Neural cell (in vitro differentiated cells): ENCODE data around the gene RIN3. TPM values are rescaled to one million over a fixed set of nuclear protein-coding genes. Genes with fewer than 3 reads are reported as not detected.
A peak's percentile ranks its signal among the peaks of the same experiment; 100 is the strongest.

Source experiments
- H2AFZ ChIP-seq: fragments of 200-600, 300-800 bp; sonication (generic), shearing (Covaris generic); 2 replicates; pipeline ENCODE4 v1.6.0; 2014; ENCODE audit warnings: low read depth, mild to moderate bottlenecking, antibody characterized with exemption, low read length, moderate library complexity
- H3F3A ChIP-seq: fragments of 200-600 bp; shearing (Covaris generic); 2 replicates; pipeline ENCODE4 v1.6.1; 2016; ENCODE audit warnings: mild to moderate bottlenecking, moderate library complexity, mixed read lengths, antibody characterized with exemption, low read length; ENCODE audit not compliant: insufficient read depth, poor library complexity, severe bottlenecking
- H3K27ac ChIP-seq: fragments of 200-600, 300-800 bp; sonication (generic), shearing (Covaris generic); 2 replicates; pipeline ENCODE4 v1.5.1; 2014; ENCODE audit warnings: mild to moderate bottlenecking, low read length, moderate library complexity
- H3K27me3 ChIP-seq: fragments of 300-800, 200-600 bp; sonication (generic), shearing (Covaris generic); 2 replicates; pipeline ENCODE4 v1.6.0; 2014; ENCODE audit warnings: mild to moderate bottlenecking, low read depth, low read length, moderate library complexity; ENCODE audit not compliant: insufficient read depth
- H3K36me3 ChIP-seq: fragments of 300-800, 200-600 bp; sonication (generic), shearing (Covaris generic); 2 replicates; pipeline ENCODE4 v1.5.1; 2014; ENCODE audit warnings: mild to moderate bottlenecking, antibody characterized with exemption, low read length, moderate library complexity; ENCODE audit not compliant: insufficient read depth
- H3K4me2 ChIP-seq: fragments of 300-800, 200-600 bp; sonication (generic), shearing (Covaris generic); 2 replicates; pipeline ENCODE4 v1.6.0; 2014; ENCODE audit warnings: mild to moderate bottlenecking, low read length
- H3K4me3 ChIP-seq: fragments of 300-800, 200-600 bp; sonication (generic), shearing (Covaris generic); 2 replicates; pipeline ENCODE4 v1.5.1; 2014; ENCODE audit warnings: mild to moderate bottlenecking, low read length, moderate library complexity
- H3K79me2 ChIP-seq: fragments of 200-600 bp; shearing (Covaris generic); replicated peaks from 2 replicates; pipeline ENCODE4 v1.6.0; 2014; ENCODE audit warnings: mild to moderate bottlenecking, low read length, moderate library complexity; ENCODE audit not compliant: insufficient read depth
- H3K9ac ChIP-seq: fragments of 300-800, 200-600 bp; sonication (generic), shearing (Covaris generic); 2 replicates; pipeline ENCODE4 v1.6.1; 2016; ENCODE audit warnings: mild to moderate bottlenecking, low read length, mixed read lengths
- H3K9me2 ChIP-seq: fragments of 200-600 bp; shearing (Covaris generic); 2 replicates; pipeline ENCODE4 v1.6.1; 2016; ENCODE audit warnings: mild to moderate bottlenecking, low read length, mixed read lengths; ENCODE audit not compliant: insufficient read depth
- H3K9me3 ChIP-seq: fragments of 200-600, 300-800 bp; sonication (generic), shearing (Covaris generic); 2 replicates; pipeline ENCODE4 v1.6.1; 2016; ENCODE audit warnings: mild to moderate bottlenecking, mixed run types, low read length, moderate library complexity, mixed read lengths
- H4K20me1 ChIP-seq: fragments of 200-600 bp; shearing (Covaris generic); 2 replicates; pipeline ENCODE4 v1.6.1; 2016; ENCODE audit warnings: mild to moderate bottlenecking, mixed run types; ENCODE audit not compliant: insufficient read depth
- EP300 ChIP-seq: fragments of 450-650 bp; conservative IDR thresholded peaks from 2 replicates; pipeline ENCODE4 v1.6.1; 2014; ENCODE audit warnings: antibody characterized with exemption, mild to moderate bottlenecking, moderate library complexity; ENCODE audit not compliant: poor library complexity, severe bottlenecking
- EZH2 ChIP-seq: fragments of 200-600, 300-800 bp; shearing (Covaris generic), sonication (generic); IDR thresholded peaks from 2 replicates; pipeline ENCODE4 v1.6.1; 2014; ENCODE audit warnings: antibody characterized with exemption, low read length, borderline replicate concordance, mild to moderate bottlenecking; ENCODE audit not compliant: insufficient read depth, poor library complexity, severe bottlenecking
- MXI1 ChIP-seq: fragments of 450-650 bp; conservative IDR thresholded peaks from 2 replicates; pipeline ENCODE4 v1.6.1; 2014; ENCODE audit warnings: antibody characterized with exemption, mild to moderate bottlenecking; ENCODE audit not compliant: poor library complexity, severe bottlenecking
- POLR2AphosphoS5 ChIP-seq: IDR thresholded peaks from 2 replicates; pipeline ENCODE4 v1.6.1; 2012
- RAD21 ChIP-seq: fragments of 450-650 bp; conservative IDR thresholded peaks from 2 replicates; pipeline ENCODE4 v1.6.1; 2014; ENCODE audit warnings: antibody characterized with exemption, mild to moderate bottlenecking, moderate library complexity
- REST ChIP-seq: IDR thresholded peaks from 2 replicates; pipeline ENCODE4 v1.6.1; 2012; ENCODE audit warnings: borderline replicate concordance
- SMC3 ChIP-seq: fragments of 450-650 bp; conservative IDR thresholded peaks from 2 replicates; pipeline ENCODE4 v1.6.1; 2014; ENCODE audit warnings: antibody characterized with exemption, mild to moderate bottlenecking, moderate library complexity; ENCODE audit not compliant: poor library complexity
- TAF1 ChIP-seq: IDR thresholded peaks from 2 replicates; pipeline ENCODE4 v1.6.1; 2012; ENCODE audit warnings: low read depth
- polyA plus RNA-seq: library from polyadenylated mRNA; depleted of rRNA; stranded (reverse); fragments of >200 nt; gene quantifications from 2 replicates; pipeline ENCODE4 v1.2.3, GENCODE V29; 2014
- TF ChIP-seq, protein P1 (sequence below): fragments of 450-650 bp; IDR thresholded peaks from 2 replicates; pipeline ENCODE4 v1.5.1; 2014; ENCODE audit warnings: antibody characterized with exemption, mild to moderate bottlenecking, moderate library complexity; ENCODE audit not compliant: poor library complexity, severe bottlenecking

The RIN3 gene
- polyA plus RNA-seq, 1 donor from 2014 or later = not detected

- no peaks in the 10 kb centered on the region for H3K79me2 ChIP-seq
- no peaks in the 10 kb centered on the region for H3K9me3 ChIP-seq
- H2AFZ ChIP-seq = no peak overlapping the region
- no peaks in the 10 kb centered on the region for H3F3A ChIP-seq
- no peaks in the 10 kb centered on the region for H4K20me1 ChIP-seq
- H3K27ac ChIP-seq = peak overlapping the region; percentile 70
- no peaks in the 10 kb centered on the region for H3K9me2 ChIP-seq
- H3K9ac ChIP-seq = peak overlapping the region; percentile 32
- peak overlapping the region; percentile 57 for H3K4me3 ChIP-seq
- peak overlapping the region; percentile 53 for H3K4me2 ChIP-seq
- no peaks in the 10 kb centered on the region for H3K36me3 ChIP-seq
- TF ChIP-seq SMC3 = no peak
- TF ChIP-seq POLR2AphosphoS5 = peak; percentile 76
- peak; percentile 36 for TF ChIP-seq REST
- TF ChIP-seq TAF1 = no peak
- peak; percentile 86 for TF ChIP-seq EP300
- TF ChIP-seq, protein P1, sequence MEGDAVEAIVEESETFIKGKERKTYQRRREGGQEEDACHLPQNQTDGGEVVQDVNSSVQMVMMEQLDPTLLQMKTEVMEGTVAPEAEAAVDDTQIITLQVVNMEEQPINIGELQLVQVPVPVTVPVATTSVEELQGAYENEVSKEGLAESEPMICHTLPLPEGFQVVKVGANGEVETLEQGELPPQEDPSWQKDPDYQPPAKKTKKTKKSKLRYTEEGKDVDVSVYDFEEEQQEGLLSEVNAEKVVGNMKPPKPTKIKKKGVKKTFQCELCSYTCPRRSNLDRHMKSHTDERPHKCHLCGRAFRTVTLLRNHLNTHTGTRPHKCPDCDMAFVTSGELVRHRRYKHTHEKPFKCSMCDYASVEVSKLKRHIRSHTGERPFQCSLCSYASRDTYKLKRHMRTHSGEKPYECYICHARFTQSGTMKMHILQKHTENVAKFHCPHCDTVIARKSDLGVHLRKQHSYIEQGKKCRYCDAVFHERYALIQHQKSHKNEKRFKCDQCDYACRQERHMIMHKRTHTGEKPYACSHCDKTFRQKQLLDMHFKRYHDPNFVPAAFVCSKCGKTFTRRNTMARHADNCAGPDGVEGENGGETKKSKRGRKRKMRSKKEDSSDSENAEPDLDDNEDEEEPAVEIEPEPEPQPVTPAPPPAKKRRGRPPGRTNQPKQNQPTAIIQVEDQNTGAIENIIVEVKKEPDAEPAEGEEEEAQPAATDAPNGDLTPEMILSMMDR = no peak
- TF ChIP-seq MXI1 = no peak
- TF ChIP-seq EZH2 = no peak
- peak; percentile 21 for TF ChIP-seq RAD21
- no peaks in the 10 kb centered on the region for H3K27me3 ChIP-seq
Measured at GRCh38 chr14:92637228-92637627, 123.6 kb downstream of the RIN3 start.

DNA sequence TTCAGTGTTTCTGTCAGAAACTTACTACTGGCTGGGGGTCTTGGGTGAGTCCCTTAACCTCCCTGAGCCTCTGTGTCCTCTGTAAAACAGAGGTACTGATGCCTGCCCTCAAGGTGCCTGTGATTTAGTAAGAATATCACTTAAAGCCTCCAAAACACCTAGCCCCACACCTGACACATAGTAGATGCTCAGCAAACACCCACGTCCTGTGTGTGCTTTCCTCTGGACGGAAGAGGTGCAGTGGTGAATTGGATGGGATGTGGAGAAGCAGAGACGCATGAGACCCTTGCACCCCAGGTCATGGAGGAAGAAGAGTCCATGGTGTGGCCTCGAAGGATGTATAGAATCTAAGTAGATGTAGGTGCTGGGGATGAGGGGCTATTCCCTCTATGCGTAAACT, 124.3 kb downstream of the RIN3 start:
- H3F3A ChIP-seq = no peaks in the 10 kb centered on the region
- no peak overlapping the region for H3K9ac ChIP-seq
- peak overlapping the region; percentile 70 for H3K27ac ChIP-seq
- no peaks in the 10 kb centered on the region for H3K36me3 ChIP-seq
- H3K27me3 ChIP-seq = no peaks in the 10 kb centered on the region
- TF ChIP-seq RAD21 = no peak
- no peak for TF ChIP-seq EP300
- no peak for TF ChIP-seq SMC3
- TF ChIP-seq POLR2AphosphoS5 = no peak
- TF ChIP-seq REST = no peak
- no peak for TF ChIP-seq EZH2
- no peak for TF ChIP-seq MXI1
- TF ChIP-seq, protein P1 = no peak
- no peak for TF ChIP-seq TAF1
- no peaks in the 10 kb centered on the region for H3K9me3 ChIP-seq
- H3K79me2 ChIP-seq = no peaks in the 10 kb centered on the region
- H3K4me2 ChIP-seq = no peak overlapping the region
- peak overlapping the region; percentile 57 for H3K4me3 ChIP-seq
- H4K20me1 ChIP-seq = no peaks in the 10 kb centered on the region
- H2AFZ ChIP-seq = no peak overlapping the region
- H3K9me2 ChIP-seq = no peaks in the 10 kb centered on the region
